GM18907 (cell line): ENCODE measurements around the gene TPCN1.
A peak's percentile ranks its signal among the peaks of the same experiment; 100 is the strongest.

Experiments
- ATAC-seq: cut with Tn5 transposase; IDR thresholded peaks from one replicate; pipeline ENCODE4 v1.9.1; 2021; ENCODE audit warnings: mild to moderate bottlenecking, moderate library complexity; ENCODE audit not compliant: unreplicated experiment

Gene TPCN1

GRCh38 chr12:113332688-113333417 is 111.6 kb downstream of the TPCN1 start:
- no peak for ATAC-seq

GRCh38 chr12:113333418-113333750 is 112.1 kb downstream of the TPCN1 start:
- ATAC-seq: no peak

GRCh38 chr12:113333877-113334785 is 112.9 kb downstream of the TPCN1 start:
- ATAC-seq: peak; percentile 8

- peak; percentile 89 for ATAC-seq
These were observed 113.7 kb downstream of the TPCN1 start, which contains the start of gene SLC8B1 for GRCh38 chr12:113334786-113335539. Gene SLC8B1, minus strand, starts transcription at chr12:113335109. Its CDS starts 2,231 bp downstream, at chr12:113332878.

GRCh38 chr12:113339540-113339939 is 118.3 kb downstream of the TPCN1 start:
- no peak for ATAC-seq

GRCh38 chr12:113340061-113340460 is 118.8 kb downstream of the TPCN1 start:
- no peak for ATAC-seq

- ATAC-seq: no peak
These were observed 120.3 kb downstream of the TPCN1 start for GRCh38 chr12:113341535-113341934.

- no peak for ATAC-seq
These were observed 124.1 kb downstream of the TPCN1 start for GRCh38 chr12:113345318-113345717.

- no peak for ATAC-seq
These were observed 125.1 kb downstream of the TPCN1 start for GRCh38 chr12:113346353-113346752.

- ATAC-seq: no peak
These were observed 125.8 kb downstream of the TPCN1 start for GRCh38 chr12:113347107-113347506.

GRCh38 chr12:113347892-113348291 is 126.6 kb downstream of the TPCN1 start:
- no peak for ATAC-seq
